ENCODE results near the gene DCTN2.
A peak's percentile ranks its signal among the peaks of the same experiment; 100 is the strongest.
"Not testable (repeated sequence)": the region's sequence is repeated elsewhere in the genome, so short reads cannot be mapped to it uniquely, and the experiment has no call there.

Gene DCTN2

GRCh38 chr12:57527184-57527583 lies 19.8 kb downstream of the DCTN2 start:
- DNase-seq (ENCODE audit: low read depth) = no peak

- DNase-seq (ENCODE audit: low read depth) = no peak
Observed at GRCh38 chr12:57526477-57527126, 20.4 kb downstream of the DCTN2 start.

- no peak for DNase-seq (ENCODE audit: low read depth)
Observed at GRCh38 chr12:57525615-57526383, 21.2 kb downstream of the DCTN2 start.

GRCh38 chr12:57524814-57525614 lies 22.0 kb downstream of the DCTN2 start:
- no peak for DNase-seq (ENCODE audit: low read depth)

GRCh38 chr12:57523706-57524614 lies 23.0 kb downstream of the DCTN2 start:
- DNase-seq (ENCODE audit: low read depth) = no peak

- peak; percentile 55 for DNase-seq (ENCODE audit: low read depth)
Observed at GRCh38 chr12:57522887-57523705, 23.9 kb downstream of the DCTN2 start.

- peak; percentile 88 for DNase-seq (ENCODE audit: low read depth)
Observed at GRCh38 chr12:57522011-57522886, 24.7 kb downstream of the DCTN2 start, which contains the start of gene MBD6. MBD6 (plus strand) TSS chr12:57522824; CDS start chr12:57524304, 1,480 bp downstream.

- no peak for DNase-seq (ENCODE audit: low read depth)
Observed at GRCh38 chr12:57521525-57522010, 25.4 kb downstream of the DCTN2 start.

GRCh38 chr12:57520053-57520818 lies 26.8 kb downstream of the DCTN2 start, which contains the start of gene DDIT3:
DDIT3 (minus strand) TSS chr12:57520514; CDS start chr12:57517406, 3,108 bp downstream.
- peak; percentile 98 for DNase-seq (ENCODE audit: low read depth)

- no peak for DNase-seq (ENCODE audit: low read depth)
Observed at GRCh38 chr12:57519796-57520052, 27.3 kb downstream of the DCTN2 start.

GRCh38 chr12:57518920-57519795 lies 27.8 kb downstream of the DCTN2 start:
- peak; percentile 77 for DNase-seq (ENCODE audit: low read depth)

- no peak for DNase-seq (ENCODE audit: low read depth)
Observed at GRCh38 chr12:57518176-57518919, 28.6 kb downstream of the DCTN2 start.

GRCh38 chr12:57517718-57518117 lies 29.3 kb downstream of the DCTN2 start:
- not testable (repeated sequence) for DNase-seq (ENCODE audit: low read depth)

GRCh38 chr12:57517187-57517586 lies 29.8 kb downstream of the DCTN2 start:
- DNase-seq (ENCODE audit: low read depth) = no peak

- DNase-seq (ENCODE audit: low read depth) = no peak
Observed at GRCh38 chr12:57516617-57517153, 30.3 kb downstream of the DCTN2 start.

GRCh38 chr12:57515934-57516541 lies 31.0 kb downstream of the DCTN2 start:
- DNase-seq (ENCODE audit: low read depth) = no peak

Data from fibroblast of the conjunctiva (primary cell).